Inferior parietal cortex (tissue), 1 donor: ENCODE results near the gene SRRM5.
A peak's percentile ranks its signal among the peaks of the same experiment; 100 is the strongest.
"Not testable (repeated sequence)": the region's sequence is repeated elsewhere in the genome, so short reads cannot be mapped to it uniquely, and the experiment has no call there.

Experiments
- DNase-seq: peaks from one replicate; pipeline ENCODE4 v3.0.0-alpha.2; 2016; ENCODE audit errors: extremely low spot score

The SRRM5 gene

GRCh38 chr19:43591904-43592772 lies 19.8 kb upstream of the SRRM5 start:
- DNase-seq: no peak

GRCh38 chr19:43592800-43593350 lies 19.0 kb upstream of the SRRM5 start:
- no peak for DNase-seq

GRCh38 chr19:43594081-43594697 lies 17.7 kb upstream of the SRRM5 start:
- DNase-seq: no peak

DNA sequence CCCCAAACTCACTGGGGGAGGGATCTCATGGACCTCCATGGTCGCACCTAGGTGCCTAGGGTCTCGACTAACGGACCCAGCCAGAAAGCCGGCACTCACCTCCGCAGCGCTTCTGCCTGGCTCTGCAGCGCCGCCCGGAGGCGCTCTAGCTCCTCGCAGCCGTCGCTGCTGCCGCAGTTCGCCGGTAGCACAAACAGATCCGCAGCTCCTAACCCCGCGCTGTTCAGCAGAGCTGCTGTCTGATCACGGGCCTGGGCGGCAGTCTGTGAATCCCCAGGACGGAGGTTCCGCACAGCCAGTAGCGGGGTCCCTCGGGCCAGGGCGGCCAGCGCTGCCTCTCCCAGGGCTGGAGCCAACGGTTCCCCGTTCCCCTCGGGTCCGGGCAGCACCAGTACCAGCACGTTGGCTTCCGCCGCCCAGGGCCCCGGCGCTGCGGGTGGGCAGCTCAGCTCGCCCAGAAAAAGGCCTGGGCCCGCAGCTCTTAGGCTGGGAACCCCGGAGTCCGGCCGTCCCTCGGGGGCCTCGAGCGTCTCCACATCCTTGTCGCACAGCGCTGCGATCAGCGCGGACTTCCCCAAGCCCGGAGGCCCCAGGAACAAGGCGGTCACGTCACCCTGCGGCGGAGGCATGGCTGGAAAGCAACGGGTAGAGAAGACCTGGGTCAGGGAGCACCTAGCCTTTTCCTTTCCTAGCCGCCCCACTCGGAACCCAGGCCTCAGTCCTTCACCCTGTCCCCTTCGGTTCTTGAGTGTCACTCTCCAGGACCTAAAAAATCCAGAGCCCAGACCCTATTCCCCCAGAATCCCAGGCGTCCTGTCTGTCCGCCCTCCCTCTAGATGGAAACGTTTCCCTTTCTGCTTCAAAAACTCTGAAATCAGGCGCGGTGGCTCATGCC lies 16.9 kb upstream of the SRRM5 start:
- no peak for DNase-seq

DNA sequence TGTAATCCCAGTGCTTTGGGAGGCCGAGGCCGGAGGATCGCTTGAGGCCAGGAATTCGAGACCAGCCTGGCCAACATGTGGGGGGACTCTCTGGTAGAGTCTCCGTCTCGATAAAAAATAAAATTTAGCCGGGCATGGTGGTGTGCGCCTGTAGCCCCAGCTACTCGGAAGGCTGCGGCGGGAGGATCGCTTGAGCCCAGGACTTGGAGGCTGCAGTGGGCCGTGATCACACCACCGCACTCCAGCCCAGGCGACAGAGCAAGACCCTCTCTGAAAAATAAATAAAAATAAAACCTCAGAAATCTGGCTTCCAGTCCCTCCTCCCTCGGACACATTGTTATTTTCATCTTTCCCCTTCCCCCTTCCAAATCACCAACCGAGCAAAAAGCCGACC lies 16.3 kb upstream of the SRRM5 start:
- no peak for DNase-seq

DNA sequence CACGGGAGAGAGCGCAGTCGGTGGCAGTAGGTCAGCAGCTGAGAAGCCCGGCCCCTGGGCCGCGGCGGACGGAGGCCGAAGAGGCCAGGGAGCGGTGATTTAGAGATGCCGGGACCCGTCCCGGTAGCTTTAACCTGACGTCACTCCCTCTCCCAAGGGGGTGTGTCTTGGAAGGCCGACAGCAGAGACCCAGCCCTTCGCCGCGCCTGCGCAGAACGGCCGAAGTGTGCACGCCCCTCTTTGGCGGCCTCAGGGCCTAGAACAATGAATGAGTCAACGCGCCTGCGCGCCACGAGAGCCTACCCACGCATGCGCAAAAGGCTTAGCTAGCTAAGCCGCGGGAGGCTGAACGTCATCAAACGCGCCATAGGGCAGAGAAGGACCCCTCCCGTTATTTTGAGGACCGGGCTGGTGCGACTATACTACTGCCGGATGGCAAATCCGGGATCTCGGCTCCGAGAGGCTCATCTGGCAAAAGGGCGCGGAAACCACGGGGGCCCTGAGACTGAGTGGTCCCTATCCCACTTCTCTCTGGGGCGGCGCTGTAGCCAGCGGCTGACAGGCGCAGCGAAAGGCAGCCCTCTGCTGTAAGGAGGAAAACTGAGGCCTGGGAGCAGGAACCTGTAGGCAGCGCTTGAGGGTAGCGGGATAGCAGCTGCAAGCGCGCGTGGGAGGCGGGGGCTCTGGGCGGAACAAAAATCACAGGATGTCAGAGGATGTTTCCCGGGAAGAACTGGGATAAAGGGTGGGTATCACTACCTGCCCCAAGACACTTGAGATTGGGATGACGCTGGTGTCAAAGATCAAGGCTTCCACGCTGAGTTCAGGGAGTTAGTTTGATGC lies 15.7 kb upstream of the SRRM5 start, which contains the start of the genes IRGQ and ZNF576:
TSS of gene IRGQ (minus strand) at position 136 of the 843 bp plus-strand sequence. CDS start 796 bp downstream, outside the sequence.
TSS of gene ZNF576 (plus strand) at position 597 of the 843 bp plus-strand sequence. CDS start 514 bp downstream, outside the sequence.
- DNase-seq: peak; percentile 100

DNA sequence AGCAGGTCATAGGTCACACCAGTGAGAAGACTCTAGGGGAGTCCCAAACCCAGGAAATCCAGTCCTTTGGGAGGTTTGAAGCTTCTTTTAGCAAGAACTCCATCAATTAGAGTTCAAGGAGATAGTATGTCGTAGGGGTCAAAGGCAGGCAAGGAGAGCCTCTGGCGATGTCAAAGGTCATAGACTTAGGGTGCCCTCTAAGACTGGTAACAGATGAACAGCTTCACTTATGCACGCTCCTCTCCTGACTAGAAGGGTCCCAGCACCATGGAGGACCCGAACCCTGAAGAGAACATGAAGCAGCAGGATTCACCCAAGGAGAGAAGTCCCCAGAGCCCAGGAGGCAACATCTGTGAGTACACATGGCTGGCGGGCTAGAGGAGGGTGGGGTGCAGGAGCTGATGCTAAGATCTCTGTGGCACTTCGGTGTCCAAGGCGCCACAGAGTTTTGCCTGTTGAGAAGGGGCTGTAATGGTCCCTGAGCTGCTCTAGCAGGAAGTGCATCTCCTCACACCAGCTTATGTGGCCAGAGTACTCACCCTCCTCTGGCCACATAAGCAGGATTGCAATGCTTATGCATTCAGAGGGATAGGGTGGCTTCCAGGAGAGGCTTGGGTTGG lies 14.9 kb upstream of the SRRM5 start:
- DNase-seq: no peak

DNA sequence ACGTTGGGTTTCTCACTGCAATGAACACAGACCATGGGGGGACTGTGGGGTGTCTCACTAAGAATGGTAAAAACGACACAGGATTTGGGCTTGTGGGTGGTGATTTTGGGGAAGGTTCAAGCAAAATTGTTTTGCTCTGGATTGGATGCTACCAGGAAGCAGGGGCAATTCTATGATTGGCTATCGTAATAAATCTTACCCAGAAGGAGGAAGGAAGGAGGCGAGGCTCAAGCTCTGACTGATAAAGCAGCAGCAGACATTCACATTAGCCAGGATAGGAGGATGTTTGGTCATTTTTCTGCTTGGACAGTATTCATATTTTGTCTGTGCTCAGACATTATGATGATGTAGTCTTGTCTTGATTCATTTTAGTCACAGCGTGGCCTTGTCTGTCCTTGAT lies 14.0 kb upstream of the SRRM5 start:
- no peak for DNase-seq

GRCh38 chr19:43598445-43599240 lies 13.2 kb upstream of the SRRM5 start:
- no peak for DNase-seq

DNA sequence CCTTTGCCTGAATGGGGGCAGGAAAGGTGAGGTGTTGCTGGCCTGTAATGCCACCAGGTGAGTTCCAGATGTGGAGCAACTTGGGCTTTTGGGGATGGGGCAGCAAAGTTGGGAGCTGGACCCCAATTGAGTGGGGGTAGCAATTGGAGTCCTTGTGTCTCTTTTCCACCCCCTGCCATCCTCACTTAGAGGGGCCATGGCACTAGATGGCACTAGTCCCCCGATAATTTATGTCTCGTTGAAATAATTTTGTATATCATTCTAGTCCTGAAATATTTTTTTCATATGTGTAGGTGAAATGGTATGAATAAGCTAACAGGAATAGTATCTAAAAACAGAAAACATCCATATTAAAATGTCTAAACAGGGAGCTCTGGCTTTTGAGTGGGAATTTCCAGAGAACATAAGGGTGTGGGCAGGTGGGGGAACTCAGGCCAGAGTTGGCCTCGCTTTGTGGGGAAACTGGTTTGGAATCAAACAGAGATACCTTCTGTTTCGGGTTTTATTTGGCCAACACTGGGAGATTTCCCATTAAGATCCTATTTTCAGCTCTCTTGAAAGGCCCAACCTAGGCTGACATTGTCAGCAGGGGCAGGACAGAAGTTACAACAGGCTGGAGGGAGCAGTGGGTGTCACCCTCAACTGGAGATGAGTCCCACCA lies 12.1 kb upstream of the SRRM5 start:
- DNase-seq: no peak

- DNase-seq: not testable (repeated sequence)
These were observed 11.6 kb upstream of the SRRM5 start for GRCh38 chr19:43600326-43600725.

GRCh38 chr19:43605875-43606568 lies 5.9 kb upstream of the SRRM5 start:
- no peak for DNase-seq

DNA sequence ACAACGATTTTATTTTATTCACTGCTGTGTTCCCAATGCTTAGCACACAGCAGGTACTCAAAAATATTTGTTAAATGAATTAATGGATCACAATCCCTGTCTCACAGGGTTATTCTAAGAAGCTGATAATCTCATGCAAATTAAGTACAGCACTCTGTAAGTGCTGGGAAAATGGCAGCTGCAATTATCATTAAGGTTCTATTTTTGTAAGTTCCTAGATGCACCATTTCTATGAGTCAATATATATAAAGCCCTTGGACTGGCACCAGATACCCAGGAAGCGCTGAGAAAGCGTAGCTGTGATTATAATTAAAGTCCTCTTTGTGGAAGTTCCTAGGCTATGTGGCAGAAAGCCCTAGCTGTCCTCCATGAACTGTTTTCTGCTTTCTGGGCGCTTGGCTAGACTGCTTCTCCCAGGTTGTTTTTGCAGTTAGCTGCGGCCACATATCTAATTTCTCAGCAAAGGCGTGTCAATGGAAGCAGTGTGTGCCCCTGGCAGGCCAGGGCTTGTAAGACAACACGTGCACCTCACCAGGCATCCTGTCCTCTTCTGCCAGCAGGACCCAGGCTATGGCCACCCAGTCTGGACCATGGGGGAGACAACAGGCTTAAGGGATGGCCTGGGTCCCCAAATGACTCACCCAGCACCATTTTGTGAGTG lies 5.2 kb upstream of the SRRM5 start:
- DNase-seq: peak; percentile 30

GRCh38 chr19:43607238-43608205 lies 4.4 kb upstream of the SRRM5 start:
- DNase-seq: no peak

GRCh38 chr19:43609872-43610271 lies 2.0 kb upstream of the SRRM5 start:
- no peak for DNase-seq

GRCh38 chr19:43610493-43610892 lies 1.4 kb upstream of the SRRM5 start:
- no peak for DNase-seq

GRCh38 chr19:43612374-43612773 lies 486 bp downstream of the SRRM5 start:
- no peak for DNase-seq
